Measurements from ENCODE around the gene PLCB2.

PLCB2 gene

DNA sequence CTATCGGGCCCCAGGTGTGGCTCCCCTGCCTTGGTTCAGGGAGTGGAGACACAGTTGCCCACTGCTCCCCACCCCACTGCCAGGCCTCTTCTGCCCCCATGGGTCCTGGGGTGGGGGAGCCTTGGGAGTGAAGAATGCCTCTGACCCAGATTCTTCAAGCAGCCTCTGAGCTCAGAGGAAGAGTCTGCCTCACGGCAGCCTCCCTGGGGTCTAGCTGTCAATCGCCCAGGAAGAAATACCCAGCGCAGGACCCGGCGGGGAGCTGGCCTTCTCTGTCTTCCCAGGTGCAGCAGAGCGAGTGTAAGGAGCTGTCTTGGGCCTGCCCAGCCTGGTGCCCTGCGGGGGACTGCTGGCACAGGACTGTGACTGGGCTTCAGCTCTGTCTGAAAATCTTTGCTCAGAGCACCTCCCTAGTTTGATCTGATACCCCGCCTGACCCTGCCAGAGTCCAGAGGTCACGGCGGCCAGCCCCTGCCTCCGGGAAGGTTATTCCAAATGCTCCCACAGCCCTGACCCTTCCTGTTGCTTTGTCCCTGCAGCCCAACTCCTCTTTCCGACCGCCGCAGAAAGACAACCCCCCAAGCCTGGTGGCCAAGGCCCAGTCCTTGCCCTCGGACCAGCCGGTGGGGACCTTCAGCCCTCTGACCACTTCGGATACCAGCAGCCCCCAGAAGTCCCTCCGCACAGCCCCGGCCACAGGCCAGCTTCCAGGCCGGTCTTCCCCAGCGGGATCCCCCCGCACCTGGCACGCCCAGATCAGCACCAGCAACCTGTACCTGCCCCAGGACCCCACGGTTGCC is 35.9 kb downstream of the PLCB2 start:
- DNase-seq: no peak

DNA sequence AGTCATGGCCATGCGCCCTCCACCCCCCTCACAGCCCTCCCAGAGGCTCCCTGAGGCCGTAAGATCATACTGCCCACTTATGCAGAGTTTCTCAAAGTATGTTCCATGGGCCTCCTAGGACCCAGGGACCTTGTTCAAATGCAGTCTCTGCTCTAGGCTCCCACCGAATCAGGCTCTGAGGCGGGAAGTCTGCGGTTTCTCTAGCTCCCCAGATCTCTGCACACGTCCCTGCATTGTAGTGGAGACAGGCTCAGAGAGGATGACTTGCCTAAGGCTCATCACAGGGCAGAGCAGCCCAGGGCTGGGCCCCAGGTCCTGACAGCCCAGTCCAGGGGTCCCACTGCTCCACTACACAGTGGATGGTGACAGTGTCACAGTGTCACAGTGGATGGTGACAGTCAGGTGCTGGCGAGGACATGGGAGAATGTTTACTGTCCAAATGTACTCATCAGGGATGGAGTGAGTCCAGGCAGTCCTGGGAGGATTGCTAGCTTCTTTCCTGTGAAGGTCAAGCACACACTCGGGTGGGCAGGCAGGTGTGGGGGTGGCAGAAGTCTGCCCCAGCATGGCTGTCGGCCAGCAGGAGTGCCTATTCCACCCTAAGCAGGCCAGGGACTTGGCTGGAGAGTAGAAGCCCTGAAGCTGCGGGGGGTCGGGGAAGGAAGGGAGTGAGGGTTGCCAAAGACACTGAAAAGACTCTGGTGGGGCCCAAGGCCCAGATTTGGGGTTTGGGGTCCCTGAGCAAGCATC is 37.3 kb downstream of the PLCB2 start:
- DNase-seq: no peak

DNA sequence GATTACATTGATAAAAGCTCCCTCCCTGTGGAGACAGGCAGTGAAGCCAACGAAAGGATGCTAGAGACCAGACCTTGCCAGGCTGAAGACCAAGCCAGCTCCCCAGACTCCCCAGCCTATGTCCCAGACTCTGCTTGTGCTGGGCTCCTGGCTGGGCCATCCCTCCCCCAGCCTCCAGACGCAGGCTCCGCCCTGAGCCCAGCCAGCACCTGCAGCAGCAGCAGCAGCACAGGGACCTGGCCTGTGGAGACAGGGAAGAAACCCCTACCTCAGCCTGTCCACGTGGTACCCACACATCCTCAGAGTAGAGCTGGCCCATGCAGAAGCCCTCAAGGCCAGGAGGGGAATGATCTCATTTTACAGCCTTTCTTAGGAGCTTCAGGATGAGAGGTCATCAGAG is 38.1 kb downstream of the PLCB2 start:
- DNase-seq: no peak

DNA sequence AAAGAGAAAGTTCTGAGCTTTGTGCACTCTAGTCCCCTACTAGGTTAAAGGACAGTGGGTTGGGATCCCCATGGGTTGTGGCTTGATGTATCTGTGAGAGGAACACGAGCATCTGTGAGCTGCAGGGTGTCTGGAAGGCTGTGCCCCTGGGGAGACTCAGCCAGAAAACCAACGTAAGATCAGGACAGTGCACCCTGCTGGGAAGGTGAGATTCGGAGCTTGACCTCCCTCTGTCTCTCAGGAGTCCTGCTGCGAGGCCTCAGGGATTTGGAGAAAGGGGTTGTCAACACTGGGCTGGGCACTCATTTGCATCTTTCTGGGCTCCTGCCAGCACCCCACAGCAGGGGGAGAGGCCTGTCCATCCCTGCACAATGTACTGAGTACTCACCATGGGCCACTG is 40.1 kb downstream of the PLCB2 start:
- no peak for DNase-seq

DNA sequence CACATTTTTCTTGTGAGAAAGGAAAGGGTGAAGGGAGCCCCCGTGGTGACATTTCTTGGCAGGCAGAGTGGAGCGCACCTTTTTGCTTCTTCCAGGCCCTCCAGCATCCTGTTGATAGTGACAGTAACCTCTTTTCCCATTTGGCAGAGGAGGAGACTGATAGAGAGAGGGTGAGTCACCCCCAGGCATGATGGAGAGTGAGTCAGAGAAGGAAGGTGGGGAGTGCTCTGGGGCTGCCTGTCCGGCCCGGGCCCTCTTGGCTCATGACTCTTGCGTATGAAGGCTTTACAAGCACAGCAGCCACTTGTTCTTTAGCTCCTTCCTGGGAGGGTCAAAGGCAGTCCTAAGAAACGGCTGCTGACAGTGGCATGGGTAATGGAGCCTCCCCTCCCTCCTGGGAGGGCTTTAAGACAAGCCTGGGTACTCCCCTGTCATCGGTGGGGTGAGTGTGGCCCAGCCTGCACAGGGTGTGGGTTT is 40.9 kb downstream of the PLCB2 start:
- no peak for DNase-seq

DNA sequence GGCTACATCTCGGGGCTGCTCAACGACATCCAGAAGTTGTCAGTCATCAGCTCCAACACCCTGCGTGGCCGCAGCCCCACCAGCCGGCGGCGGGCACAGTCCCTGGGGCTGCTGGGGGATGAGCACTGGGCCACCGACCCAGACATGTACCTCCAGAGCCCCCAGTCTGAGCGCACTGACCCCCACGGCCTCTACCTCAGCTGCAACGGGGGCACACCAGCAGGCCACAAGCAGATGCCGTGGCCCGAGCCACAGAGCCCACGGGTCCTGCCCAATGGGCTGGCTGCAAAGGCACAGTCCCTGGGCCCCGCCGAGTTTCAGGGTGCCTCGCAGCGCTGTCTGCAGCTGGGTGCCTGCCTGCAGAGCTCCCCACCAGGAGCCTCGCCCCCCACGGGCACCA is 41.9 kb downstream of the PLCB2 start:
- DNase-seq: no peak

DNA sequence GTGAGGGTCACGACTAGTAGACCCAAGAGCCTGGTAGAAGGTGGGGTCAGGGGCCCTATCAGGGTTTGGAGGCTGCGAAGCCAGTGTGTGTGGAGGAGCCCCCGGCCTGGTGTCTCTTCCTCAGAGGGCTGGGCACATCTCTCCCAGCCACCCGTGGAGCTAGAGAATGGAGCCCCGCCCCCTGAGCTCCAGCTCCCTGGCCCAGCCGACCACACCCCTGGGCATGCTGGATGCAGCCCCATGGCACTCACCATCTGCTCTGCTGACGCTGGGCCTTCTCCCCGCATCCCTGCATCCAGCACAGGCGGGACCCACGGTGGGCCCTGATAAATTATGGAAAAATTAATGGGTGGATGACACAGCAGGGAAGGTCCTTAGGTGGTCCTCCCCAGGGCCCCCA is 42.4 kb downstream of the PLCB2 start:
- DNase-seq: no peak

DNA sequence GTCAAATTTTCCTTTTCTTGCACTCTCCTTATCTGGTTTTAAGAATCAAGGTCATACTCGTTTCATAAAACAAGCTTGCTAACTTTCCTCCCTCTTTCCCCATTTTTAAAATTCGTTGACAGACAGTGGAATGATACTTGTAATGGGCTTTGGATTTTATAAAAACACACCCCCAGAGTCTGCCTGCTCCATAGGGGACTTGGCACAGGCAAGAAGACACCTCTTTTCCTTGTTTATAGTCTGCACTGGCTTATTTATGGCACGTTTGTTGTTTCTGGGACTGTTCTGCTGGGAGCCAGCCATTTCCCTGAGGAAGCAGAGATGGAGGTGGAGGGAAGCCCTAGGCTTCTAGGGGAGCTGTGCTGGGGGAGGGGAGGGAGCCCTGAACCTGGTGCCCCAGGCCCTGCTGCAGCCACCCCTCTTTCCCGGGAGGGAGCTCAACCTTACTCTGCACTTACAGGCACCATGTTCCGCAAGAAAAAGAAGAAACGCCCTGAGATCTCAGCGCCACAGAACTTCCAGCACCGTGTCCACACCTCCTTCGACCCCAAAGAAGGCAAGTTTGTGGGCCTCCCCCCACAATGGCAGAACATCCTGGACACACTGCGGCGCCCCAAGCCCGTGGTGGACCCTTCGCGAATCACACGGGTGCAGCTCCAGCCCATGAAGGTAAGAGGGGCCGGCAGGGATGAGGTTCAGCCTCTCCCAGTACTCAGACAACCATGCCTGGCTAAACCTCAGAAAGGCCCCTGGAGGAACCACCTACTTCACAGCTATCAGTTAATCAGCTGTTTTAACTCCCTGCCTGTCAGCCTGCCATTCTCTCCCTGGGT is 43.2 kb downstream of the PLCB2 start:
- DNase-seq: no peak

DNA sequence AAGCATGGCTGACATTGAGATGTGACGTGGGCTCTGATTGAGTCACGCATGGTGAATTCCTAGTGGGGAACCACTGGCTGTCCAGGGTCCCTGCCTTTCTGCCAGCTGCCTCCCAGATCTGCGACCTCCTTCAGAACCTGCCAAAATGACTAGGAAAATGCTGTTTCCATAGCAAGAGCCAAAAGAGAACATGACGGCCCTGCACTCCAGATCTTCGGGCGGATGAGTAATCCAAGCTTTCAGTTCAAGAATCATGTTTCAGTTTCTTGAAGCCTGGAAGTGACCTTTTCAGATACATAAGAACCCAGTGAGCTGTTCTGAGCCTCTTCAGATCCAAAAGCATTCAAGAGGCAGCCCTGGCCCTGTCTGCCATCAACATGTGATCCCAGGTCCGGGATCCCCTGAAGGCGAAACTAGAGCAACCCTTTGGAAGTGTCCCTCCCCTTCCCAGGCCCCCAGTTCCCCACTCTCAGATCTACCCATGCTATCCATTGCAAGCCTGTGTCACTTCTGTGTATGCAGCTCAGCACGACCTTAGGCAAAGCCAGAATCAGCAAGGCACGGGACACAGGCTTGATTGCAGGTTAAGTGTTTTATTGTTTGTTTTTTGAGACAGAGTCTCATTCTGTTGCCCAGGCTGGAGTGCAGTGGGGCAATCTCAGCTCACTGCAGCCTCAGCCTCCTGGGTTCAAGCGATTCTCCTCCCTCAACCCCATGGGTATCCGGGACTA is 44.5 kb downstream of the PLCB2 start:
- no peak for DNase-seq

DNA sequence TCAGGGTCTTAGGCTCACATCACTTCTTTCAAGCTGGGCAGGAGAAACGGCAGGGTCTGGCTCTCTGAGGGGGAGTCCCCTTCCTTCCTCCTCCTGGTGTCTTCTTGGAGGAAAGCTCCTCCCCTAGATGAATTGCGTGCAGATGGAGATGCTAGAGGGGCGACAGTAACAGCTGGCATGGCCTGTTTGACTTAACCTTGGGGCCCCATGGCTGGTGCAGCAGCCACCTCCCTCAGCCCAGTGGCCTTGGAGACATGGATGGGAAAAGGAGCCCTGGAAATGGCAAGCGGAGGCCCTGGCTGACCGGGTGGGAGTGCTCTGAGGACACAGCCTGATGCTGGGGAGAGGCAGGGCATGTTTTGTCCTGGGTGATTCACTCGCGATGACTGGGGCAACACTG is 48.7 kb downstream of the PLCB2 start:
- no peak for DNase-seq

DNA sequence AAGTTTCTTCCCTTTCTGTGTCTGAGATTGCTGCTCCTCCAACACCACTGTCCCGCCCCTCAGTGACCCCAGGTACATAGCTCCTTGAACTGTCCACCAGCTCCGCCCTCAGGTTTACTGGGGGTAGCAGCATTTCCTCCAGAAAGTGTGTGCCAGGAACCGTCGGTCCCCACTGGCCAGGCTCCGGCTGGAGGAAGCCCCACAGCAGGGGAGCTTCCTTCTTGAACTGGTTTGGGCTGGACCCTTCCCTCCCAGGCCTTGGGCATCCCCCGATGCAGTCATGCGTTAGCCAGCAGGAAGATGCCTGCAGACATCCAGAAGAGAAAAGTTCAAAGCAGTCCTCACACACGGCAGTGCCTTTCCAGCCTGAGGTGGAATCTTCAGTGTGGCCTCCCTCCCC is 49.2 kb downstream of the PLCB2 start:
- DNase-seq: no peak

DNA sequence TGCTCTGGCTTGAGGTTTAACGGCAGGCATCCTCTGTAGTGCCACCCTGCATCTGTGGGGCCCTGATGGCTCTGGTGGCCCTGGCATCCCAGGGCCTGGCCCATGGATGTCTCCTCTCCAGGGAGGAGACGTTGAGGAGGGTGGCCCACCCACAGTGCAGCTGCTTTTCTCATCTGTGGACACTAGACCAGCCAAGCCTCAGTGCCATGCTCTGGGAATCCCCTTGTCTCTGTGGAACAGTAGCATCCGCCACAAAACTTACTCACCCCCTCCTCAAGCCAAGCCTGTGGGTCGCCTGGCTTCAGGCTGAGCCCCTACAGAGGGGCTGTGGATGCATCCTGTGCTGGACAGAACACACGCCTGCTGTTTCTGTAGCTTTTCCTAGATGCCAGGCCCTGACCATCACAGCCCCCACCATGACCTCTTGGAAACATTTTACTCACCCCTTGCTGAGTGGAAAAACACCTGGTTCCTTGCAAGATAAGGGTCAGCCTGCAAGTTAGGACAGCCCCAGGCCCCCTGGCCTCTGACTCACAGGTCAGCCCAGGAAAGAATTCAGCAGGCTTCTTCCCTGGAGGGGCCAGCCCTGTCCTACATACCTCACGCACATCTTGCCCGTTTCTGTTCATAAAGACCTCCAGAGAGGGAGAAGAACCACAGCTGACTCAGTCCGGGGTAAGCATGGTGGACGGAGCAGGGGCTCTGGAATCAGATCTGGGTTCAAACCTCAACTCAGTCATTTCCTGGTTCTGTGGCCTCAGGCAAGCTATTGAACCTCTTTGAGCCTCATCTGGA is 49.9 kb downstream of the PLCB2 start:
- DNase-seq: no peak

DNA sequence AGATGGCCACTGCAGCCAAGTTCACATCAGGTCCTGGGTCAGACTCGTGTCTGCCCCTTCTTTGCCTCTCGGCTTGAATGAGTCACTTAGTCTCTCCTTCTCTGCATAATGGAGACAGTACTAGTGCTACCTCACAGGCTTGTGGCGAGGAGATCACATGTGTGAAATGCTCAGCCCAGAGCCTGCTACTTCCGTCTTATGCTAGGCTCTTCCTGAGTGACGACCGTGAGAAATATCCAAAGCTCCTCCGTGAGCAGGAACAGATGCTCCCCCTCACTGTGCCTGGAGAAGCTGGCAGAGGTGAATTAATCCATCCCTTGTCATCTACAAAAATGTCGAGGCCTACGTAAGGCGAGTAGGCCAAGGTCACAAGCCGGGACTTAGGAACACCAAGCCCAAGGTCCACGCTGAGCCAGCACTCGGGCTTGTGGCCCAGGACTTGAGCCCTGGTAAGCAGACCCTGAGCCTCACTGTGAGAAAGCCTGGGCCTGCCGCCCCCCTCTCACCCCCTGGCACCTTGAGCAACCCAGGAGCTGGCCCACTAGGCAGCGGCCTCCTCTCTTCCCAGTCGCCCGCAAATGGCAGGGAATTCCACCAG is 51.0 kb downstream of the PLCB2 start:
- DNase-seq: no peak

DNA sequence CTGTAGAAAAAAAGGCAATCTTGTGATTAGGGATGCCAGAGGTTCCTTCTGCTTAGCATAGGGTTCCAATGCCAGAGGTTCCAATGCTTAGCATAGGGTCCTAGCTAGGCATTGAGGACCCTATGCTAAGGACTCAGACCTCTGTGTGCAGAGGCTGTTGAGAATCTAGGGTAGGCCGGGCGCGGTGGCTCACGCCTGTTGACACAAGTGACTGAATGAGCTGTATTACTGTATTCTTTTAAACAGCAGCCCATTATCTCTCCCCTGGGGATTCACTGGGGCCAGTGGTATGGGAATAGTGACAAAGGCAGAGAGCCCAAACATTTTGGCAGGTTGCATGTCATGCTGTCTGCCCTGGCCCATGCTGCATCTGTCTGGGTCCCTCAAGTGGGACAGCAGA is 52.7 kb downstream of the PLCB2 start:
- DNase-seq: no peak

DNA sequence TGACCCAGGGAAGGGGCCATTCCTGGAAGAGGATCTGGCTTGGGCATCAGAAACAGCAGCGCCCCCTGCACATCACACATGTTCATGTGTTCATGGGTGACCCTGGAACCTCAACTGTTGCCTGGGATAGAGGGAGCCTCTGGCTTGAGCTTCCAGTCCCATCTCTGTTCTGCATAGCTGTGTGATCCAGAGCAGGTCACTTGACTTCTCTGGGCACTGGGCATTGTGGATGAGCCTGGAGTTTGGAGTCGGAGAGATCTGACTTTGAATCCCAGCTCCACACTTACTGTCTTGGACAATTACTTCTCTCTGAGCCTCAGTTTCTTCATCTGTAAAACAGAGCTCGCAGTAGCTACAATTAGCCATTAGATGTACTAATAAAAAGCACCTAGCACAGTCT is 53.3 kb downstream of the PLCB2 start:
- DNase-seq: no peak

DNA sequence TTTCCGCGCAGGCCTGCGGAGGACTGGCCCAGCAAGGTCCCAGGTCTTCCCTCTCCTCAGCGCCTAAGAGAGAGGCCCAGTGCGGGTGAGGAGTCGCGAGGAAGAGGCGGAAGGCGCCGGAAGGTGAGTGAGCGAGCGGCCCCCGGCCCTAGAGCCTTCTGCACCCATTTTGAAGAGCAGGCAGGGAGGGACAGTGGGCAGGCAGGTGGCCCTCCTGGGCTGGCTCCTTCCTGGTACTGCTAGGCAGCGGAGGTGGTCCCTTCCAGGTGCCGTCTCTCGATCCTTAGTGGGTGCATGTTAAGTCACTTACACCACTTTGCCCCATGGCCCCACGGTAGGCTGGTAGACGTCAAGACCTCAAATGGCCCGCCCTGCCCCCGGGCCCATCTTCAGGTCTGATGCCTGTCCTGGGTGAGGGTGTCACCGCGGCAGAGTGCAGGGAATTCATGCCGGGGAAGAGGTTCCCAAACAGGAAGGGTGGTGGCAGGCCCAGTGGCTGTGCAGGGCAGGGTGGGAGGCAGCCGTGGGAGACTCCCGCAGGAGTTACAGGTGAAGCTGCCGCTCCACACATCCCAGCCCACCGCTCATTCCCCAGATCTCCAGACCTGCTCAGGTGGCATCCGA is 54.5 kb downstream of the PLCB2 start:
- no peak for DNase-seq

DNA sequence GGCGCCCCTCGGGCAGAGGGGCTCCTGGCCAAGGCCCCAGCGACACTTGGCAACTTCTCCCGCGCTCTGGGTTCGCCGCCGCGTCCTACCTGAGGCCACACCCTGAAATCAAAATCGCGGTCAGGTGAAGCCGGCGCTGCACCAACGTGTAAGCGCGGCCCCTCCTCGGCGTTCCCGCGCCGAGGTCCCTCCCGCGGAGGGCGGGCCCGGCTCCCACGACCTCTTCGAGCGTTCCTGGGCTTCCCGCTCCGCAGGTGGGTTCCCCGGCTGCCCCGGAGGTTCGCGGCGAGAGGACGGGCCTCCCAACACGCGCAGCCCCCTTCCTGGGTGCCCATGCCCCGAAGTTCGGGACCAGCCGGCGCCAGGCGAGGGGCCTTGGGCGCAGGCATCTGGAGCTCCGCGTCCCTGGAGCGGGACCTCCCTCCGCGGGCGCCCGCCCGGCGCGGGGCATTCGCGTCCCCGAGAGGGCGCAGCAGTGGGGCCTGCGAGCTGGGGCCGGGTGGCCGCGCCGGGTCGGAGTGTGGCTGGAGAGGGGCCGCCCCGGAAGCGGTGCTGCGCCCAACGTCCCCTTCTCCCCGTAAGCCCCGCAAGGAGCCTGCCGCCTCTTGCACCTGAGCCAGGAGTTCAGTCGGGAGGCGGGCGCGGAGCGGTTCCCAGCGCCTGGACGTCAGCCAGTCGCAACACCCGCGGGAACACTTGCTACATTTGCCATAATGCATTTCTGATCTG is 55.1 kb downstream of the PLCB2 start:
- peak; percentile 80 for DNase-seq

DNA sequence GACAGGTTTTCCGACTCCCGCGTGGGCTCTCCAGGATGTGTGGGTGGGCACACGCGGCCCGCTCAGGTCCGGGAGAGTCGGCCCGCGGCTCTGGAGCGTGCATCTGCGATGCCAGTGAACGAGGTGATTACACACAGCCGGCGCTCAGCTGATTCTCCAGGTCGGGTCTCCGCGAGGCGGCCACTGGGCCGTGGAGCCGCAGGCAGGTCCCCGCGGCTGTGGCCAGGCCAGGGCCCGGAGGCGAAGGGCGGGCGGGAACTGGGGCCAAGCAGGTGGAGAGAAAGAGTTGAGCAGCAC is 55.6 kb downstream of the PLCB2 start:
- no peak for DNase-seq

DNA sequence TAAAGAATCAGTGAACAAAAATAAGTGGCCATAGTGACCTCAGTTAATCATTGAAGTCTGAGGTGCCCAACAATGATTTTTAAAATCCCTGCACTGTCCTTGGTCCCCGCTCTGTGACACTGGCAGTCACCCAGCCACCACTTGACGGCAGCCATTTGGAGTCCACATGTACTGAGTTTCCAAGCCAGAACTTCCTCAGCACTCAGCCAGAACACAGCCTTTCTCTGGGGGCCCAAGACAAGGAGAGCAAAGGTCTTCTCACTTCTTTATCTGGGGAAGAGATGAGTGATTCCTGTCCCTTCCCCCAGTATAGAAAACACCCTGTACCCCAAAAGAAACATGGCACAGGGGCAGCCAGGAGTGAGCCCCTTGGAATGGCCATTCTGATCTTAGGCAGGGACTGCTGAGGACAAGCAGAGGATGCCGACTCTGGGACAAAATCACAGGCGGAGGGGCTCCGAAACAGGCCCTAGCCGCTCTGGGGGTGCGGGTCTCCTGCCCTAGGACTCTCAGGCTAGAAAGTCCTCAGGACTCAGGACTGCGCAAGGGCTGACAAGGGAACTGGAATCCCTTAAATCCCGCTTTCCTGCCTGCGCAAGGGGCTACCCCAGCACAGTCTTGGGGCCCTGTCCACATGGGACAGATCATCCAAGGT is 56.1 kb downstream of the PLCB2 start:
- no peak for DNase-seq

All from right kidney (tissue), 1 donor.